Cardiac muscle cell (in vitro differentiated cells and primary cell): ENCODE results near the gene ZBTB21. TPM values are rescaled to one million over a fixed set of nuclear protein-coding genes. Genes with fewer than 3 reads are reported as not detected.
A peak's percentile ranks its signal among the peaks of the same experiment; 100 is the strongest.

Source experiments
- DNase-seq, 2 donors: peaks; one replicate each; pipeline versions ENCODE4 v3.0.0 to v3.0.0-alpha.2; 2010 to 2017; ENCODE audit warnings: low read depth in 1 of 2, low spot score in 1 of 2
- H3K27ac ChIP-seq: fragments of 200-600 bp; sonication (generic); 2 replicates; pipeline ENCODE4 v1.5.1; 2016
- H3K27me3 ChIP-seq: fragments of 200-600 bp; sonication (generic); 2 replicates; pipeline ENCODE4 v1.6.0; 2016; ENCODE audit warnings: control low read depth
- H3K36me3 ChIP-seq: fragments of 200-600 bp; sonication (generic); 2 replicates; pipeline ENCODE4 v1.5.1; 2016; ENCODE audit warnings: control low read depth
- H3K4me1 ChIP-seq: fragments of 200-600 bp; sonication (generic); 2 replicates; pipeline ENCODE4 v1.8.1; 2017; ENCODE audit warnings: low read depth, mild to moderate bottlenecking, mixed run types
- H3K4me3 ChIP-seq: fragments of 200-600 bp; sonication (generic); 2 replicates; pipeline ENCODE4 v1.5.1; 2016; ENCODE audit warnings: mild to moderate bottlenecking
- H3K9me3 ChIP-seq: fragments of 200-600 bp; sonication (generic); 2 replicates; pipeline ENCODE4 v1.5.1; 2017; ENCODE audit warnings: low read depth, mild to moderate bottlenecking, control low read depth
- polyA plus RNA-seq: library from polyadenylated mRNA; unstranded; fragments of >200 nt; fragmentation: Nextera tagmentation; extraction: Ambion mirVana; gene quantifications from 2 replicates; pipeline ENCODE4 v1.2.1, GENCODE V29; 2016
- total RNA-seq: library from RNA; depleted of rRNA; stranded (reverse); fragments of >200 nt; gene quantifications from 2 replicates; pipeline ENCODE4 v1.2.3, GENCODE V29; 2016
- TF ChIP-seq, protein P1 (sequence below): IDR thresholded peaks from 2 replicates; pipeline ENCODE4 v1.5.1; 2012; ENCODE audit warnings: low read depth, mild to moderate bottlenecking, low read length

The ZBTB21 gene
- total and polyA plus RNA-seq, 2 experiments from 2014 or later: 2.6 to 3.7 TPM

DNA sequence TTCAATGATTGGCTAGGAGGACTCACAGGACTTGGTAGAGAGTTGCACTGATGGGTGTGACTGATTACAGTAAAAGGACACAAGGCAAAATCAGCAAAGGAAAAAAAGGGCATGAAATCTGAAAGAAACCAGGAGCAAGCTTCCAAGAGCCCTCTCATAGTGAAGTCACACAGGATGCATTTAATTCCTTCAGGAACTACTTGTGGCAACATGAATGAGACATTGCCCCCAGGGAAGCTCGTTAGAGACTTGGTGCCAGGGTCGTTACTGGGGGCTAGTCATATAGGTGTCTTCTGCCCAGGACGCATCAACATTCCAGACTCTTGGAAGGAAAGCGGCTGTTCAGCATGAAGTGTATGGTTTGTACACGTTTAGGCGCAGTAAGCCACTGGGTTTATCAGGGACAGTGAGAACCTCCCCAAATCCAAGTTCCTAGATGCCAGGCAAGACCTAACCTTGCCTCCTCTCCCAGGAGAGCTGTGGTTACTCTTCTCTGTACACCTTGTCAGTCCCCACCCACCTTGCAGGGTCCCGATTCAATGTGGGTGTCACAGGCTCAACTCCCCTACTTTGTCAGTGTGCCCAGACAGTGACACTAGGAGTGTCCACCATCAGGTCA, 30.3 kb downstream of the ZBTB21 start:
- Histone ChIP-seq H3K27ac (no peak overlapping the region), H3K27me3 (no peaks in the 10 kb centered on the region), H3K4me1 (no peaks in the 10 kb centered on the region), H3K36me3 (no peaks in the 10 kb centered on the region), H3K9me3 (no peaks in the 10 kb centered on the region), H3K4me3 (no peak overlapping the region)
- TF ChIP-seq, protein P1, sequence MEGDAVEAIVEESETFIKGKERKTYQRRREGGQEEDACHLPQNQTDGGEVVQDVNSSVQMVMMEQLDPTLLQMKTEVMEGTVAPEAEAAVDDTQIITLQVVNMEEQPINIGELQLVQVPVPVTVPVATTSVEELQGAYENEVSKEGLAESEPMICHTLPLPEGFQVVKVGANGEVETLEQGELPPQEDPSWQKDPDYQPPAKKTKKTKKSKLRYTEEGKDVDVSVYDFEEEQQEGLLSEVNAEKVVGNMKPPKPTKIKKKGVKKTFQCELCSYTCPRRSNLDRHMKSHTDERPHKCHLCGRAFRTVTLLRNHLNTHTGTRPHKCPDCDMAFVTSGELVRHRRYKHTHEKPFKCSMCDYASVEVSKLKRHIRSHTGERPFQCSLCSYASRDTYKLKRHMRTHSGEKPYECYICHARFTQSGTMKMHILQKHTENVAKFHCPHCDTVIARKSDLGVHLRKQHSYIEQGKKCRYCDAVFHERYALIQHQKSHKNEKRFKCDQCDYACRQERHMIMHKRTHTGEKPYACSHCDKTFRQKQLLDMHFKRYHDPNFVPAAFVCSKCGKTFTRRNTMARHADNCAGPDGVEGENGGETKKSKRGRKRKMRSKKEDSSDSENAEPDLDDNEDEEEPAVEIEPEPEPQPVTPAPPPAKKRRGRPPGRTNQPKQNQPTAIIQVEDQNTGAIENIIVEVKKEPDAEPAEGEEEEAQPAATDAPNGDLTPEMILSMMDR: no peak
- no peak for DNase-seq

DNA sequence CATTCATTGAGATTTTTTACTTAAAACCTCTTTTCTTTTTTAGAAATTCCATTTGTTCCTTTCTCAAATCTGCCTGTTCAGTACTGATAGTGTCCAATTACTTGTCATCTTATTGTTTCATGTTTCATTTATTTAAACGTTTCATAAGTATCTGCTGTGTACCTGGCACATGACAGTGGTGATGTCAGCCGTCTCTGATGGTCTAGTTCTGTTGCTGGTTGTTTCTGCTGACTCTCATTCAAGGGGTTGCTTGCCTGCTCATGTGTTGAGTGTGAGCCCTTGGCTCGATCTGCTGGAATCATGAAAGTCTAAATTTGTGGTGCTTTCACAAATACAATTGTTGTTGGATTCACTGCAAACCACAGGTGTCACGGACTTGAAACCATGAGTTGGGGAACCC, 30.8 kb downstream of the ZBTB21 start:
- TF ChIP-seq, protein P1: no peak
- no peak for DNase-seq
- Histone ChIP-seq H3K27ac (no peak overlapping the region), H3K9me3 (no peaks in the 10 kb centered on the region), H3K27me3 (no peaks in the 10 kb centered on the region), H3K4me3 (no peak overlapping the region), H3K36me3 (no peaks in the 10 kb centered on the region), H3K4me1 (no peaks in the 10 kb centered on the region)

DNA sequence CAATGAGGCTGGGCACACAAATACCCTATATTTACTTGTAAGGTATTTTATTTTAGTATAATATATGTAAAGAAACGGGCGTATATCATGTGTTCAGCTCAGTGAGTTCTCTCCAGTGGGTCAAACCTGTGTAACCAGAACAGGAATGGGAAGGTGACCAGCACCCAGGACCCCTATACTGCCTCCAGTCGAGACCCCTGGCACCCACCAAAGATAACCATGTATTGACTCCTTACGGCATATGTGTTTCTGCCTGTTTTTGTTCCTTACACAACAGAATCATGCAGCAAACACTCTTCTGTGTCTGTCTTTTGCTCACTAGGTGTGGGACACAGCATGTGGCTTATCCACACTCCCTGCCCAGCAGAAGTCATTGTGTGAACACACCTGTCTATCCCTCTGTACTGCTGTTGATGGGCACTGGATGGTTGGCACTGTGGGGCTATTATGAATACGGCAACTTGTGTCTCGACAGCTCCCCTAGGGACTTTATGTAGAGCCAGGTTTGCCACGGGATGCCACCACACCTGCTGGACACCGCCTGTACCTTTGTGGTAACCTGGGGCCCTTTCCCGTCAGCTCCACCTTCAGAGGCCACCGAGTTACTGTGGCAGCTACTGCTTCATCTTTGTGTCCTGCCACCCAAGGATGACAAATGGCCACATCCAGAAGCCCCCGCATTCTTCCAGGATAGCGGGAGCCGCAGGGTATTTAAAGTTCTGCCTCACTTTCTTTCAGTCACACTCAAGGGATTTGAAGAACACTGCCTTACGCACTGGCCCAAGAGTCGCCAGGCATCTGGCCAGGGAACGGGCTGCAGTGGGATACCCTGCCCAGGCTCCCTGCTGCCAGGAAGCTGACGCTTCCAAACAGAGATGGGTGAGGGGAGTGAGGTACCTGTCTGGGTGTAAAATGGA, 32.9 kb downstream of the ZBTB21 start:
- DNase-seq: no peak
- Histone ChIP-seq H3K9me3 (no peaks in the 10 kb centered on the region), H3K27me3 (no peaks in the 10 kb centered on the region), H3K36me3 (no peaks in the 10 kb centered on the region), H3K4me3 (no peak overlapping the region), H3K27ac (no peak overlapping the region), H3K4me1 (no peaks in the 10 kb centered on the region)
- TF ChIP-seq, protein P1: no peak

DNA sequence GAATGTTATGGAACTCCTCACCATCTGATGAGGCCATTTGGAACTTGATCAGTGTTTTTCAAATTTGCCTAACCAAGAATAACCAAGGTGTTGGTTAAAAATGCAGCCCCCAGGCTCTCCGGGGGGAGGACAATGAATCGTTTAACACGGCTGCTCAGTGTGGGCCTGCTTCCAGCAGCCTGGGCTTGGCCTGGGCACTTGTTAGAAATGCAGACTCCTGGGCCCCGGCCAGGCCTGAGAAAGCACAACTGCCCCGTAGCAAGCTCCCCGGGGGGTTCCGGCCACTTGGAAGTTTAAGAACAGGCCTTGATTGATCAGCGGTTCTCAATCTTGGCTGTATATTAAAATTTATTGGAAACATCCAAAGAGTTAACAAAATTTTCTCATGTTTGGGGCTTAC, 33.5 kb downstream of the ZBTB21 start:
- Histone ChIP-seq H3K27me3 (no peaks in the 10 kb centered on the region), H3K9me3 (no peaks in the 10 kb centered on the region), H3K27ac (no peak overlapping the region), H3K4me3 (no peak overlapping the region), H3K4me1 (no peaks in the 10 kb centered on the region), H3K36me3 (no peaks in the 10 kb centered on the region)
- DNase-seq: no peak
- TF ChIP-seq, protein P1: no peak

DNA sequence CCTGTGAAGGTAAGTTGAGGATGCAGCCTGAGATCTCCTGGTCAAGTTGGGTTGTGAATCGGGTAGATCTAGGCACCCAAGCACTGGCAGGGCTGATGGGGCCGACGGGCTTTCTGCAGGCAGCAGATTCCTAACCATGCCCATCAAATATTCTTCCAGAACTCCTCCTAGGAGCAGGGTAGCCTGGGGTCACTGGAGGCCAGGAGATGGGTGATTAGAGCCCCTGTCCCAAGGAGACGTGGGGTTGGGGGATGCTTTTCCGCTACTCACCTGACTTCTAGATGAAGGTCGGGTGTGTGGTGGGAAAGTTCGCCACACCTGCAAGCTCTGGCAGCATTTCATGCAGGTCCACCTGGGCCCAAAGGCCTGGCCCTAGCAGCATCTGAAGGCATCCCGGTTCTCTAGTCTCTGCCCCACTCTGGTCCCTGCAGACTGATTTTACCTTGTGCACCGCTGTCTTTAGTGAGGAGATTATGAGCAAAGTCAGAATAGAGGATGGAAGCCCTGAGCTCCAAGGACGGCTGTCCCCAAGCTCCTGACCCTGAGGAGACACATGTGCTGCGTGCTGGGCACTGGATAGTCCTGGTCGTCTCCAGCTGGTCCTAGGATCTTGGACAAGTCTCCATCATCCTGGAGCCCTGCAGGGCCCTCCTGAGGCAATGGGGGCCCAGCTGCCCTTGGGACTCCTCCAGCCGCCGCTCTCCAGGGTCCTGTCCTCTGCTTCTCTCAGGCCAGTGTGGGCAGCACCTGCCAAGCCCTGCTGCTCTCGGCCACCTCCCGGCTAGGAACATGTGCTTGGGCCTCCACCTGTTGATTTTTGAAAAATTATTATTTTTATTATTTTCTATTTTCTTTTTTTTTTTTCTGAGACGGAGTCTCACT, 34.5 kb downstream of the ZBTB21 start:
- peak in 1 of 2 donors; percentile 76 for DNase-seq
- TF ChIP-seq, protein P1: no peak
- Histone ChIP-seq H3K4me1 (no peaks in the 10 kb centered on the region), H3K27me3 (no peaks in the 10 kb centered on the region), H3K36me3 (no peaks in the 10 kb centered on the region), H3K27ac (no peak overlapping the region), H3K9me3 (no peaks in the 10 kb centered on the region), H3K4me3 (no peak overlapping the region)
